Activated T-helper 17 cell treated with anti-CD3 and anti-CD28 coated beads, Interleukin-2, amount 50 U/mL, for 72 hours (primary cell): ENCODE results near the gene QSOX2. TPM values are rescaled to one million over a fixed set of nuclear protein-coding genes. Genes with fewer than 3 reads are reported as not detected.

ENCODE experiments used
- ATAC-seq: fragments of 150-1000 bp; cut with Tn5 transposase; replicated peaks from 2 replicates; pipeline ENCODE4 v1.10.0; 2021; ENCODE audit warnings: mild to moderate bottlenecking, moderate library complexity
- H3K27ac Mint-ChIP-seq: one replicate; pipeline ENCODE4 v1.8.0; 2022; ENCODE audit warnings: mixed read lengths
- H3K27me3 Mint-ChIP-seq: one replicate; pipeline ENCODE4 v1.8.0; 2022; ENCODE audit warnings: mixed read lengths
- H3K36me3 Mint-ChIP-seq: one replicate; pipeline ENCODE4 v1.8.0; 2022; ENCODE audit warnings: low read depth, mild to moderate bottlenecking, mixed read lengths
- H3K4me1 Mint-ChIP-seq: one replicate; pipeline ENCODE4 v1.8.0; 2022; ENCODE audit warnings: mixed read lengths
- H3K4me3 Mint-ChIP-seq: one replicate; pipeline ENCODE4 v1.8.0; 2022; ENCODE audit warnings: mild to moderate bottlenecking, mixed read lengths
- H3K9me3 Mint-ChIP-seq: one replicate; pipeline ENCODE4 v1.8.0; 2022; ENCODE audit warnings: mixed read lengths
- total RNA-seq, 2 donors: library from RNA; stranded (reverse); gene quantifications; one replicate each; pipeline ENCODE4 v1.2.3, GENCODE V29; 2022

The QSOX2 gene
- total RNA-seq, 2 donors from 2014 or later = 25.9 to 28.5 TPM

DNA sequence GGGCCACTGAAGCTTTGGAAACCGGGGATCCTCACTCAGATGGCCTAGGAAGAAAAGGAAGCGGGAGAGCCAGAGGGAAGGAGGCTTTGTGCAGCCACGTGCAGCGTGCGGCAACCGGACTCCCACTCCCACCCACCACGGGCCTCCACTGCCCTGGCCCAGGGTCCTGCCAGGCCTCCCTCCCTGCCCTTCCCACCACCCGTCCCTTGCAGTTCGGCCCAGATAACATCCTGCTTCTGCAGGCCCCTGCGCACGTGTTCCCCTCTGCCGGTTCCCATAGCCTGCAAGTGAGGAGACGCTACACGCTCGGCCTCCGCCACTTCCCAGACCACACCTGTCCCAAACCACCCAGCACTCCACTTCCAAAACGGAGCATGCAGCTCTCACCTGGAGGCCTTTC lies 36.4 kb downstream of the QSOX2 start:
- Mint-ChIP-seq H3K4me1 (peaks cover 3% of the 10 kb centered on the region), H3K36me3 (peaks cover 67% of the 10 kb centered on the region), H3K9me3 (no peaks in the 10 kb centered on the region), H3K27me3 (peaks cover 4% of the 10 kb centered on the region), H3K4me3 (no peak overlapping the region), H3K27ac (no peak overlapping the region)
- no peak for ATAC-seq

- Mint-ChIP-seq H3K4me3 (no peak overlapping the region), H3K27ac (no peak overlapping the region), H3K36me3 (peaks cover 61% of the 10 kb centered on the region), H3K9me3 (no peaks in the 10 kb centered on the region), H3K27me3 (peaks cover 6% of the 10 kb centered on the region), H3K4me1 (peaks cover 3% of the 10 kb centered on the region)
- no peak for ATAC-seq
These were observed 36.9 kb downstream of the QSOX2 start for GRCh38 chr9:136208675-136209074.

DNA sequence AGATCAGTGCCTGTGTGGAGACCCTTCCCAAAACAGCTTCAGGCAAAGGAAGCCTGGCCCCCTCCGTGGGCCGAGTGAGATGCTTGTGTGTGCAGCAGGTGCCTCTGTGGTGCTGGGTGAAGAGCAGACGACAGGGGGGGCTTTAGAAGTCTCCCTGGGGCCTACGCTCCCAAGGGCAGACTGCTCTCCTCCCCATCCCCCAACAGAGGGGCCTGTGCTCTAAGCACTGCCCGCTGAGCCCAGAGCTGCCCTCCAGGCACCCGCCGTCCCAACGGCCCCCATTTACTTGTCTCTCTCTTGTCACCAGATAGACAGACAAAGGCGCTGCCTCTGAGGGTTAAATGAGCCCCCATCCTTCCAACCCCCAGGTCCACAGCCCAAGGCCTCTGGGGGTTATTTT lies 38.0 kb downstream of the QSOX2 start:
- ATAC-seq = no peak

GRCh38 chr9:136206602-136207275 lies 38.9 kb downstream of the QSOX2 start:
- peaks cover 3% of the 10 kb centered on the region for H3K4me1 Mint-ChIP-seq
- no peaks in the 10 kb centered on the region for H3K9me3 Mint-ChIP-seq
- peaks cover 6% of the 10 kb centered on the region for H3K27me3 Mint-ChIP-seq
- no peak overlapping the region for H3K27ac Mint-ChIP-seq
- ATAC-seq = no peak
- H3K4me3 Mint-ChIP-seq = no peak overlapping the region
- H3K36me3 Mint-ChIP-seq = peaks cover 42% of the 10 kb centered on the region

More for the DNA sequence above, 38.0 kb downstream of the QSOX2 start:
- H3K27ac Mint-ChIP-seq = no peak overlapping the region
- peaks cover 6% of the 10 kb centered on the region for H3K27me3 Mint-ChIP-seq
- H3K36me3 Mint-ChIP-seq = peaks cover 51% of the 10 kb centered on the region
- no peaks in the 10 kb centered on the region for H3K9me3 Mint-ChIP-seq
- peaks cover 3% of the 10 kb centered on the region for H3K4me1 Mint-ChIP-seq
- H3K4me3 Mint-ChIP-seq = no peak overlapping the region

- H3K4me1 Mint-ChIP-seq = peaks cover 3% of the 10 kb centered on the region
- peaks cover 9% of the 10 kb centered on the region for H3K27me3 Mint-ChIP-seq
- H3K9me3 Mint-ChIP-seq = no peaks in the 10 kb centered on the region
- H3K36me3 Mint-ChIP-seq = peaks cover 40% of the 10 kb centered on the region
- H3K4me3 Mint-ChIP-seq = no peak overlapping the region
- ATAC-seq = no peak
- H3K27ac Mint-ChIP-seq = no peak overlapping the region
These were observed 40.0 kb downstream of the QSOX2 start for GRCh38 chr9:136205707-136205992.

DNA sequence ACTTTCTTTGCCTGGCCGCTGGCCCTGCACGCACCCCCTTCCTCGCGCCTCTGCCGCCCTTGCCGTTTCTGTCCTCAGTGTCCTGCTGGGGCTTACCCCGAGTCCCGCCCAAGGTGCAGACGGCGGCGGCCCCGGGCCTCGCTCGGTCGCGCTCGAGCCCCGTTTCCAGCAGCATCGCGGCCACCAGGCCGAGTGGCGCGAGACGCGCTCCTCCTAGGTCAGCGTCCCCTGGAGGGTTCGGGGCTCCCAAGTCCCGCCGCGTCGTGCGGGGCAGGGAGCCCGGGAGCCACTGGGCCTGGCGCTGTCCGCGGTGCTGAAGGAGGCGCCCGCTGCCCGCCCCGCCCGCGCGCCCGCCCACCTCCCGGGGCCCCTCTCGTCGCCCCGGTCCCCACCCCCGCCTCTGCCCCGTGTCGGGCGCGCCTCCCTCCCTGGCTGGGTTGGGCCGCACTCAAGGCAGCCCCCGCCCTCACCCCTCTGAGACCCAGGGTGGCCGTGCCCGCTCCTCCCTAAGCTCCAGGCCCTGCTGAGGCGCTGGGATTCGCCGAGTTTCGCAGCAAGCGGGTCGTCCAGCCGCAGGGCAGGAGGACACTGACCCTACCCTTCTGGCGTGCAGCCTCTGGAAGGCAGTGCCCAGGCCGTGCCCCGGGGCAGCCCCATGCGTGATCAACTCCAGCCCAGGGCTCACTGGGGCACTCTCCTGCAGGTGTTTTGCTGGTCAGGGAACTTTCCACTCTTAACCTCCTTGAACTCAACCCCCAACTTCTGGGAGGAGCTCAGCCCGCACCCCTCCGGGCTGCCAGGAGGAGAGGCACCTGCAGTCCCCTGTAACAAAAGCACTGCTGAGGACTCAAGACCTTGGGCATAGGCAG lies 40.5 kb downstream of the QSOX2 start, which contains the start of gene LHX3:
TSS of gene LHX3 (minus strand) at position 291 of the 869 bp plus-strand sequence. CDS start at position 175, 116 bp downstream.
- no peak within 1 kb of the TSS for H3K27ac Mint-ChIP-seq
- peaks cover 3% of the 10 kb centered on the region for H3K4me1 Mint-ChIP-seq
- H3K4me3 Mint-ChIP-seq = no peak within 1 kb of the TSS
- no peaks in the 10 kb centered on the region for H3K9me3 Mint-ChIP-seq
- H3K36me3 Mint-ChIP-seq = peaks cover 40% of the 10 kb centered on the region
- peaks cover 9% of the 10 kb centered on the region for H3K27me3 Mint-ChIP-seq
- ATAC-seq = peak; percentile 18

- peaks cover 3% of the 10 kb centered on the region for H3K4me1 Mint-ChIP-seq
- no peak overlapping the region for H3K27ac Mint-ChIP-seq
- peak; percentile 12 for ATAC-seq
- H3K4me3 Mint-ChIP-seq = no peak overlapping the region
- no peaks in the 10 kb centered on the region for H3K9me3 Mint-ChIP-seq
- H3K27me3 Mint-ChIP-seq = peaks cover 9% of the 10 kb centered on the region
- peaks cover 32% of the 10 kb centered on the region for H3K36me3 Mint-ChIP-seq
These were observed 41.3 kb downstream of the QSOX2 start for GRCh38 chr9:136204145-136204805.

GRCh38 chr9:136203408-136204144 lies 42.0 kb downstream of the QSOX2 start:
- Mint-ChIP-seq H3K36me3 (peaks cover 25% of the 10 kb centered on the region), H3K9me3 (no peaks in the 10 kb centered on the region), H3K27me3 (peaks cover 9% of the 10 kb centered on the region), H3K4me1 (peaks cover 3% of the 10 kb centered on the region), H3K27ac (no peak overlapping the region), H3K4me3 (no peak overlapping the region)
- ATAC-seq = peak; percentile 14

GRCh38 chr9:136202454-136203407 lies 42.9 kb downstream of the QSOX2 start:
- ATAC-seq = no peak
- Mint-ChIP-seq H3K27me3 (peaks cover 17% of the 10 kb centered on the region), H3K27ac (no peak overlapping the region), H3K4me3 (no peak overlapping the region), H3K36me3 (peaks cover 17% of the 10 kb centered on the region), H3K4me1 (peaks cover 3% of the 10 kb centered on the region), H3K9me3 (no peaks in the 10 kb centered on the region)

DNA sequence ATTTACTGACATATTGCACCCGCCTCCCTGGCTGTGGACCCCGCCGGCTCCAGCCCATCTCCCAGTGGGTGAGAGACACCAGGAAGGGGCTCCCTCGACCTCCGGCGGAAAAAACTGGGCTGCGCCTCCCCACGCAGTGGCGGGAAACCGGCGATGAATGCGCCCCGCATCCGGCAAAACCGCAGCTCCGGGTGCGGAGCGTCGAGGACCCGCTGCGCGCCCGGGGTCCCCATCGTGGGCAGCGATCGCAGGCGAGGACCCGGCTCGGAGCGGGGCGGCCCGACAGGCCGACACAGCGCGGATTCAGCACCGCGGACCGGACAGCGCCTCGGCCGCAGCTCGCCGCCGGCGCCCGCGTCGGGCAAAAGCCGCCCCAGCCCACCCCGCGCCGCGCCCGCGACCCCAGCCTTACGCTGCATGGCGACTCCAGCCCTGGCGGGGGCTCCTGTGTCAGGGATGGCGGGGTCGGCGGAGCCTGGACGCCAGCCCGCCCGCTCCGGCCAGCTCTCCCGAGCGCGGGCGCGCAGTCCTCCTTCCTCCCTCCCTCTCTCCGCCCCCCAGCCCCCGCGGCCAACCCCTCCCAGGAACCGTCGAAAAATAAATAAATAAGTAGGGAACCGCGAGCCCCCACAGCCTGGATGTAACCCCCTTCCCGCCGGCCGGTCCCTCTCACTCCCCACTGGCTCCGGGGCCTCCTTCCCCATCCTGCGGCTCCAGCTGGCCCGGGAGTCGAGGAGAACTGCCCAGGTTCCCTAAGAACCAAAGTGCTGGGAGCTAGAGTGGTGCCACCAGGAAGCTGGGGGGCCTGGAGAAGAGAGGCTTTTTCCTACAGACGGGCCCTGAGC lies 43.8 kb downstream of the QSOX2 start:
- Mint-ChIP-seq H3K9me3 (no peaks in the 10 kb centered on the region), H3K4me1 (no peaks in the 10 kb centered on the region), H3K27ac (no peak overlapping the region), H3K36me3 (peaks cover 12% of the 10 kb centered on the region), H3K4me3 (no peak overlapping the region), H3K27me3 (peaks cover 20% of the 10 kb centered on the region)
- ATAC-seq = no peak

DNA sequence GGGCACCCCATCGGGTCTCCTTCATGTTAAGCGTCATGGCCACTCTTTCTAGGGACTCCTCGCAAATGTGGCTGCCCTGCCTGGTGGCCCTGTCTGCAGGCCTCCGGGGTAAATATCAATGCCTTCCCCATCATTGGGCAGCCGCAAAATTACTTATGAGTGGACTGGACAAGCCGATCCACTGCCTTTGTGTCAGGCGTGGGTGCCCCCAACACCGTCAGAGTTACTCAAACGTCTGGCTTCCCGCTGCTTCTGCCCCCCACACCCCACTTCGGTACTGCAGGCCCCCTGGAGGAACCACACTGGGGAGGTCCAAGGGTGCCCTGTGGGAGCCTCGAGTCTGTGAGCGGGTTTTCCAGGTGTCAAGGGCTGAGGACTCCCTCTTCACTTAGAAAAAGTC lies 44.4 kb downstream of the QSOX2 start:
- H3K4me1 Mint-ChIP-seq = no peaks in the 10 kb centered on the region
- H3K27me3 Mint-ChIP-seq = peaks cover 26% of the 10 kb centered on the region
- peaks cover 9% of the 10 kb centered on the region for H3K36me3 Mint-ChIP-seq

DNA sequence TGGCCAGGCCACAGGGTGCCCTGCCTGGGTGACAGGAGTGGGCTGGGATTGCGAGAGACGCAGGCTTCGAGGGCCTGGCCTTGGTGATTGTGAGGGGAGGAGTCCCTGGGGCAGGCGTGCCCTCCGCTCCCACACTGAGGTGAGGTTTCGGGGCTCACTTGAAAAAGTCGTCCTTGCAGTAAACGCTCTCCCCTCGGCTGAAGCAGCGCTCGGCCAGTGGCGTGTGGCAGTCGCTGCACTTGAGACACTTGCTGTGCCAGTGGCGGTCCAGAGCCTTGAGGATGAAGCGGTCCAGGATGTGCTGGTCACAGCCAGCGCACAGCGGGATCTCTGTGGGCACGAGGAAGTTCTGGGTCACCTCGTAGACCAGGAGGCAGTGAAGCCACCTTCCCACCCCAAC lies 45.2 kb downstream of the QSOX2 start:
- no peak overlapping the region for H3K27ac Mint-ChIP-seq
- no peak for ATAC-seq
- H3K4me3 Mint-ChIP-seq = no peak overlapping the region
- peaks cover 28% of the 10 kb centered on the region for H3K27me3 Mint-ChIP-seq
- H3K9me3 Mint-ChIP-seq = no peaks in the 10 kb centered on the region
- H3K4me1 Mint-ChIP-seq = no peaks in the 10 kb centered on the region
- H3K36me3 Mint-ChIP-seq = peaks cover 5% of the 10 kb centered on the region

More for the DNA sequence above, 44.4 kb downstream of the QSOX2 start:
- Mint-ChIP-seq H3K27ac (no peak overlapping the region), H3K4me3 (no peak overlapping the region), H3K9me3 (no peaks in the 10 kb centered on the region)
- no peak for ATAC-seq
